Measurements from ENCODE around the gene ADISSP. TPM values are rescaled to one million over a fixed set of nuclear protein-coding genes. Genes with fewer than 3 reads are reported as not detected.

Gene ADISSP
- total and polyA plus RNA-seq, 9 of the 15 experiments (the other 6 are each of a cell fraction or from before 2014, with no cell fraction given) = 1.4 to 70.6 (median 23.4) TPM

DNA sequence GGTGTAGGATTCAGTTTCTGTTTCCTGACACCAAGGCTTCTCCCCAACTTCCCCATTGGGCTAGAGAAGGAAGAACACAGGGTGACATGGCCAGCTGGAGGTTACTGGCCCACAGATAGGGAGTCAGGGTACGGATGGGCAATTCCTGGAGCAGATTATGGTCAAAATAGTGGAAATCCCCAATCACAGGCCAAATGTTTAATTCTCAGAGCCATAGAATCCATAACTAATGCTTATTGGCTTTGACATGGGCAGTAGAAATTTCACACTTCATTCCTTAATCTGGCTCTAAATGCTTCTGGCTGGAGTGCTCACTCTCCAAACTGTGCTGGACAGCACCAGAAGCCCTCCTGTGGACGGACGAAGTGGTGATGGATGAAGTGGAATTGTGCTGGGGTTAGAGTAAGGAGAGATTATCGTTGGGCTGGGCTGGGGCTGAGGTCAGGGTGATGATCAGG lies 56.0 kb downstream of the ADISSP start:
- no peaks in the 10 kb centered on the region for H3K79me2 ChIP-seq (ENCODE audit: control insufficient read depth, insufficient read depth, low read length)
- no TSS peak for BruUV-seq (replicated peaks)
- no peak overlapping the region for H3K27ac ChIP-seq (ENCODE audit: extremely low read depth, low read depth, low read length)
- ATAC-seq = no peak
- H3K4me2 ChIP-seq (ENCODE audit: insufficient read depth, low read length) = no peak overlapping the region
- POLR2A ChIA-PET = no interaction called here
- H2AFZ ChIP-seq (ENCODE audit: low read depth, low read length) = no peak overlapping the region
- H3K4me3 ChIP-seq = no peak overlapping the region
- CTCF ChIA-PET (ENCODE audit: low intra/inter-chr PET ratio) = interaction anchor here (1.2 to 1.8 kb wide), 2 partner anchors 35 to 147 kb away, joined by 3 to 12 read pairs; no protein-coding TSS in a partner anchor
- no peaks in the 10 kb centered on the region for H3K9me1 ChIP-seq (ENCODE audit: control insufficient read depth, insufficient read depth, low read length)
- in situ Hi-C loops (cut with MboI) (loop anchor here (5.0 kb wide), 1 partner anchor 149 kb away; no protein-coding TSS in a partner anchor), intact Hi-C loops (cut with micrococcal nuclease) (loop anchor here (1.0 kb wide), 2 partner anchors 35 to 148 kb away; no protein-coding TSS in a partner anchor)
- FAIRE-seq = no peak
- WGBS (ENCODE audit: insufficient coverage, low coverage, missing lambda C conversion rate) = 39% methylated on average over 4 of the region's 4 CpGs
- peaks cover 0 to 15% of the 10 kb centered on the region in 2 experiments; a peak in 2 of 5 replicates for H3K4me1 ChIP-seq (replicated peaks in 1 of 2; ENCODE audit: control insufficient read depth in 2 of 2, insufficient read depth in 2 of 2, low read length in 2 of 2)
- no peaks in the 10 kb centered on the region for H3K36me3 ChIP-seq (ENCODE audit: control insufficient read depth, insufficient read depth, low read length)
- no peak for DNase-seq (ENCODE audit: extremely low read depth in 1 of 4, low spot score in 3 of 4)
- H4K20me1 ChIP-seq (replicated peaks; ENCODE audit: control insufficient read depth, insufficient read depth, low read length) = no peaks in the 10 kb centered on the region
- no peaks in the 10 kb centered on the region for H3K9me3 ChIP-seq (replicated peaks; ENCODE audit: control insufficient read depth, insufficient read depth, low read depth, low read length)
- no peak overlapping the region for H3K9ac ChIP-seq (ENCODE audit: insufficient read depth in 1 of 2, low read depth in 2 of 2, low read length in 2 of 2)
- H3K27me3 ChIP-seq (ENCODE audit: control insufficient read depth in 2 of 2, insufficient read depth in 2 of 2, low read length in 2 of 2) = no peaks in the 10 kb centered on the region
- TF ChIP-seq YBX1 (IDR thresholded peaks at IDR 0.05) = no peak
- TF ChIP-seq, protein P1, sequence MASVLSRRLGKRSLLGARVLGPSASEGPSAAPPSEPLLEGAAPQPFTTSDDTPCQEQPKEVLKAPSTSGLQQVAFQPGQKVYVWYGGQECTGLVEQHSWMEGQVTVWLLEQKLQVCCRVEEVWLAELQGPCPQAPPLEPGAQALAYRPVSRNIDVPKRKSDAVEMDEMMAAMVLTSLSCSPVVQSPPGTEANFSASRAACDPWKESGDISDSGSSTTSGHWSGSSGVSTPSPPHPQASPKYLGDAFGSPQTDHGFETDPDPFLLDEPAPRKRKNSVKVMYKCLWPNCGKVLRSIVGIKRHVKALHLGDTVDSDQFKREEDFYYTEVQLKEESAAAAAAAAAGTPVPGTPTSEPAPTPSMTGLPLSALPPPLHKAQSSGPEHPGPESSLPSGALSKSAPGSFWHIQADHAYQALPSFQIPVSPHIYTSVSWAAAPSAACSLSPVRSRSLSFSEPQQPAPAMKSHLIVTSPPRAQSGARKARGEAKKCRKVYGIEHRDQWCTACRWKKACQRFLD (CRISPR knock-in tag; IDR thresholded peaks at IDR 0.05) = no peak
- no peak for TF ChIP-seq ZC3H4 (CRISPR knock-in tag; IDR thresholded peaks at IDR 0.05; ENCODE audit: borderline replicate concordance)
- TF ChIP-seq, protein P2, sequence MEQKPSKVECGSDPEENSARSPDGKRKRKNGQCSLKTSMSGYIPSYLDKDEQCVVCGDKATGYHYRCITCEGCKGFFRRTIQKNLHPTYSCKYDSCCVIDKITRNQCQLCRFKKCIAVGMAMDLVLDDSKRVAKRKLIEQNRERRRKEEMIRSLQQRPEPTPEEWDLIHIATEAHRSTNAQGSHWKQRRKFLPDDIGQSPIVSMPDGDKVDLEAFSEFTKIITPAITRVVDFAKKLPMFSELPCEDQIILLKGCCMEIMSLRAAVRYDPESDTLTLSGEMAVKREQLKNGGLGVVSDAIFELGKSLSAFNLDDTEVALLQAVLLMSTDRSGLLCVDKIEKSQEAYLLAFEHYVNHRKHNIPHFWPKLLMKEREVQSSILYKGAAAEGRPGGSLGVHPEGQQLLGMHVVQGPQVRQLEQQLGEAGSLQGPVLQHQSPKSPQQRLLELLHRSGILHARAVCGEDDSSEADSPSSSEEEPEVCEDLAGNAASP (IDR thresholded peaks at IDR 0.05) = no peak
- TF ChIP-seq, protein P3, sequence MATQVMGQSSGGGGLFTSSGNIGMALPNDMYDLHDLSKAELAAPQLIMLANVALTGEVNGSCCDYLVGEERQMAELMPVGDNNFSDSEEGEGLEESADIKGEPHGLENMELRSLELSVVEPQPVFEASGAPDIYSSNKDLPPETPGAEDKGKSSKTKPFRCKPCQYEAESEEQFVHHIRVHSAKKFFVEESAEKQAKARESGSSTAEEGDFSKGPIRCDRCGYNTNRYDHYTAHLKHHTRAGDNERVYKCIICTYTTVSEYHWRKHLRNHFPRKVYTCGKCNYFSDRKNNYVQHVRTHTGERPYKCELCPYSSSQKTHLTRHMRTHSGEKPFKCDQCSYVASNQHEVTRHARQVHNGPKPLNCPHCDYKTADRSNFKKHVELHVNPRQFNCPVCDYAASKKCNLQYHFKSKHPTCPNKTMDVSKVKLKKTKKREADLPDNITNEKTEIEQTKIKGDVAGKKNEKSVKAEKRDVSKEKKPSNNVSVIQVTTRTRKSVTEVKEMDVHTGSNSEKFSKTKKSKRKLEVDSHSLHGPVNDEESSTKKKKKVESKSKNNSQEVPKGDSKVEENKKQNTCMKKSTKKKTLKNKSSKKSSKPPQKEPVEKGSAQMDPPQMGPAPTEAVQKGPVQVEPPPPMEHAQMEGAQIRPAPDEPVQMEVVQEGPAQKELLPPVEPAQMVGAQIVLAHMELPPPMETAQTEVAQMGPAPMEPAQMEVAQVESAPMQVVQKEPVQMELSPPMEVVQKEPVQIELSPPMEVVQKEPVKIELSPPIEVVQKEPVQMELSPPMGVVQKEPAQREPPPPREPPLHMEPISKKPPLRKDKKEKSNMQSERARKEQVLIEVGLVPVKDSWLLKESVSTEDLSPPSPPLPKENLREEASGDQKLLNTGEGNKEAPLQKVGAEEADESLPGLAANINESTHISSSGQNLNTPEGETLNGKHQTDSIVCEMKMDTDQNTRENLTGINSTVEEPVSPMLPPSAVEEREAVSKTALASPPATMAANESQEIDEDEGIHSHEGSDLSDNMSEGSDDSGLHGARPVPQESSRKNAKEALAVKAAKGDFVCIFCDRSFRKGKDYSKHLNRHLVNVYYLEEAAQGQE (IDR thresholded peaks at IDR 0.05; ENCODE audit: borderline replicate concordance) = peak; percentile 39
- TF ChIP-seq, protein P3 (CRISPR knock-in tag; IDR thresholded peaks at IDR 0.05; ENCODE audit: low read depth) = no peak
- no peak for TF ChIP-seq MCM2 (IDR thresholded peaks at IDR 0.05; ENCODE audit: low read depth)
- no peak for TF ChIP-seq ZNF75A (CRISPR knock-in tag; IDR thresholded peaks at IDR 0.05)

Data from K562 (cell line).